Suprapubic skin (tissue), 4 donors: ENCODE results near the gene AEBP1. TPM values are rescaled to one million over a fixed set of nuclear protein-coding genes. Genes with fewer than 3 reads are reported as not detected.

Experiments used
- DNase-seq, 2 donors: peaks; one replicate each; pipeline ENCODE4 v3.0.0-alpha.2; 2019; ENCODE audit warnings: low spot score in 2 of 2
- H3K27ac ChIP-seq: fragments of 200-600 bp; sonication (generic); one replicate; pipeline ENCODE4 v1.5.1; 2019
- H3K27me3 ChIP-seq: fragments of 200-600 bp; sonication (generic); one replicate; pipeline ENCODE4 v1.5.1; 2019
- H3K36me3 ChIP-seq: fragments of 200-600 bp; sonication (generic); one replicate; pipeline ENCODE4 v1.5.1; 2019
- H3K4me1 ChIP-seq: fragments of 200-600 bp; sonication (generic); one replicate; pipeline ENCODE4 v1.5.1; 2019
- H3K4me3 ChIP-seq: fragments of 200-600 bp; sonication (generic); one replicate; pipeline ENCODE4 v1.5.1; 2019; ENCODE audit warnings: mild to moderate bottlenecking
- H3K9me3 ChIP-seq: fragments of 200-600 bp; sonication (generic); one replicate; pipeline ENCODE4 v1.5.1; 2019
- CTCF ChIP-seq, 2 donors: fragments of 200-600 bp in 1 of 2; fragments of 450-650 bp in 1 of 2; sonication (generic) in 1 of 2; IDR thresholded peaks; one replicate each; pipeline ENCODE4 v1.5.1; 2016 to 2019; ENCODE audit warnings: antibody characterized with exemption in 2 of 2, mild to moderate bottlenecking in 1 of 2, moderate library complexity in 1 of 2
- EP300 ChIP-seq: sonication (generic); formaldehyde crosslinking; IDR thresholded peaks from one replicate; pipeline ENCODE4 v1.6.1; 2017; ENCODE audit warnings: antibody characterized with exemption
- POLR2A ChIP-seq, 2 donors: fragments of 450-650 bp; IDR thresholded peaks; one replicate each; pipeline ENCODE4 v1.6.1; 2017; ENCODE audit warnings: antibody characterized with exemption in 2 of 2, mild to moderate bottlenecking in 2 of 2, moderate library complexity in 2 of 2
- POLR2AphosphoS5 ChIP-seq, 3 donors: sonication (generic); formaldehyde crosslinking; IDR thresholded peaks; one replicate each; pipeline ENCODE4 v1.6.1; 2017; ENCODE audit warnings: antibody characterized with exemption in 3 of 3
- WGBS: methylation state at CpG from one replicate; pipeline ENCODE4 v1.1.5; 2018; 5-methylcytosine and 5-hydroxymethylcytosine counted together
- total RNA-seq, 4 donors: library from RNA; depleted of rRNA; stranded (reverse); fragments of >200 nt; gene quantifications; one replicate each; pipeline ENCODE4 v1.1.0, GENCODE V29; 2016

The AEBP1 gene
- total RNA-seq, 4 donors from 2014 or later = 24.3 to 74.0 (median 43.3) TPM

DNA sequence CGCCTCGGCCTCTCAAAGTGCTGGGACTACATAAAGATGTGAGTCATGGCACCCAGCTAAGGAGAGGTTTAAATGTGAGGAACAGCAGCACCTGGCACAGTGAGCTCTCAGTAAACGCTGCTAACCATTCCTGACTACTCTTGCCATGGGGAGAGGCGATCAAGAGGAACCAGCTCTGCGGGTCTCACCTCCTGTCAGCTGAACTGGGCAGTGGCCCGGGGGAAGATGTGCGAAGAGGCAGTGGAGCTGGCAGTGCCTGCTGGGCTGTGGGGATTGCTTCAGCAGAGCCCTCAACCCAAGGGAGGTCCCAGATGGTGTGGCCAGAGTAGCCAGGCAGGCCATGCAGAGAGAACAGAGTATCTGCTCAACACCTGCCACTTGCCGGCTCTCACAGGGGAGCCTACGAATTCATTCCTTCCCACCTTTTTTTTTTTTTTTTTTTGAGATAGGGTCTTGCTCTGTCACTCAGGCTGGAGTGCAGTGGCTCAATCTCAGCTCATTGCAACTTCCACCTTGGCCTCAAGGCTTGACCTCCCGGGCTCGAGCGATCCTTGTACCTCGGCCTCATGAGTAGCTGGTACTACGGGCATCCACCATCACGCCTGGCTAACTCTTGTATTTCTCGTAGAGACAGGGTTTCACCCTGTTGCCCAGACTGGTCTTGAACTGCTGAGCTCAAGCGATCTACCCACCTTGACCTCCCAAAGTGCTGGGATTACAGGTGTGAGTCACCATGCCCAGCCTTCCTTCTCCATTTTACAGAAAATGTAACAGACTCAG lies 28.7 kb upstream of the AEBP1 start:
- no peak for TF ChIP-seq POLR2AphosphoS5 (IDR thresholded peaks at IDR 0.05)
- no peak for TF ChIP-seq CTCF (IDR thresholded peaks at IDR 0.05)
- TF ChIP-seq EP300 = no peak
- no peak for TF ChIP-seq POLR2A (IDR thresholded peaks at IDR 0.05)
- Histone ChIP-seq H3K36me3 (peaks cover 65% of the 10 kb centered on the region), H3K4me1 (peaks cover 56% of the 10 kb centered on the region), H3K9me3 (no peaks in the 10 kb centered on the region), H3K27me3 (no peaks in the 10 kb centered on the region), H3K4me3 (no peak overlapping the region), H3K27ac (peak overlapping the region; percentile 10)
- no peak for DNase-seq
- WGBS = 88% methylated on average over 14 of the region's 17 CpGs

- H3K27me3 ChIP-seq = no peaks in the 10 kb centered on the region
- H3K4me3 ChIP-seq = no peak overlapping the region
- no peak for DNase-seq
- TF ChIP-seq POLR2A (IDR thresholded peaks at IDR 0.05) (no peak), POLR2AphosphoS5 (IDR thresholded peaks at IDR 0.05) (no peak), CTCF (IDR thresholded peaks at IDR 0.05) (no peak), EP300 (no peak)
- peaks cover 66% of the 10 kb centered on the region for H3K36me3 ChIP-seq
- 95% methylated on average over 7 of the region's 20 CpGs for WGBS
- no peaks in the 10 kb centered on the region for H3K9me3 ChIP-seq
- H3K27ac ChIP-seq = no peak overlapping the region
- H3K4me1 ChIP-seq = peaks cover 61% of the 10 kb centered on the region
These were observed 27.8 kb upstream of the AEBP1 start for GRCh38 chr7:44076101-44076895.

DNA sequence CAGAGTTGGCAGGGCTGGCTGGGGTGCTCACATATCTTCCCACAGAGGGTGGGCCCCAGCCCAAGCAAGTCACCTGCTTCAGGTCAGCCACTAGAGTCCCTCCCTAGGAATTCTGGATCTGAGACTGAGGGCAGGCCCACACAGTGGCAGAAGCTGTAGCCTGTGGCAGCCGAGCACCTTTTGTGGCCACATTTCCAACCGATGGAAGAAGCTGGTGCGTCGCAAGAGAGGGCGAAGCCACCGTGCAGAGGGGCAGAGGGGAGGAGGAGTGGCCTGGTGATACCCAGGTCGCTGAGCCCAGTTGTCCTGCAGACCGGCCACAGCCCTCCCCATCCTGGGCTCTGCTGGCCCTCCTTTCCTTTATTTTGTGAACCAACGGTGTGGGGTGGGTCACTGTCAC lies 27.1 kb upstream of the AEBP1 start:
- no peak overlapping the region for H3K27ac ChIP-seq

GRCh38 chr7:44077681-44078091 lies 26.5 kb upstream of the AEBP1 start:
- H3K4me1 ChIP-seq = peaks cover 50% of the 10 kb centered on the region
- peaks cover 66% of the 10 kb centered on the region for H3K36me3 ChIP-seq
- 67% methylated on average over 5 of the region's 5 CpGs for WGBS

More for the DNA sequence above, 27.1 kb upstream of the AEBP1 start:
- Histone ChIP-seq H3K9me3 (no peaks in the 10 kb centered on the region), H3K4me1 (peaks cover 56% of the 10 kb centered on the region), H3K4me3 (no peak overlapping the region), H3K27me3 (no peaks in the 10 kb centered on the region), H3K36me3 (peaks cover 66% of the 10 kb centered on the region)
- TF ChIP-seq POLR2AphosphoS5 (IDR thresholded peaks at IDR 0.05) (no peak), EP300 (no peak), CTCF (IDR thresholded peaks at IDR 0.05) (no peak), POLR2A (IDR thresholded peaks at IDR 0.05) (no peak)
- no peak for DNase-seq
- WGBS = 84% methylated on average over 9 of the region's 9 CpGs

More at GRCh38 chr7:44077681-44078091, 26.5 kb upstream of the AEBP1 start:
- Histone ChIP-seq H3K27me3 (no peaks in the 10 kb centered on the region), H3K27ac (no peak overlapping the region), H3K4me3 (no peak overlapping the region), H3K9me3 (no peaks in the 10 kb centered on the region)
- no peak for DNase-seq
- TF ChIP-seq CTCF (IDR thresholded peaks at IDR 0.05) (no peak), POLR2A (IDR thresholded peaks at IDR 0.05) (no peak), POLR2AphosphoS5 (IDR thresholded peaks at IDR 0.05) (no peak), EP300 (no peak)
